H9 (cell line): ENCODE data around the gene CCDC89. TPM values are rescaled to one million over a fixed set of nuclear protein-coding genes. Genes with fewer than 3 reads are reported as not detected.

Source experiments
- DNase-seq: peaks from one replicate; pipeline ENCODE4 v3.0.0-alpha.2; 2017
- H2AFZ ChIP-seq: one replicate; pipeline ENCODE4 v1.6.1; 2013; ENCODE audit warnings: mild to moderate bottlenecking, low read length, control low read depth, moderate library complexity
- H2AK5ac ChIP-seq: 2 replicates; pipeline ENCODE4 v1.6.1; 2013; ENCODE audit warnings: low read length, control low read depth, mixed read lengths; ENCODE audit not compliant: insufficient read length
- H2BK120ac ChIP-seq: one replicate; pipeline ENCODE4 v1.6.1; 2013; ENCODE audit warnings: low read depth, mild to moderate bottlenecking, low read length, control low read depth, inconsistent platforms; ENCODE audit not compliant: poor library complexity, severe bottlenecking
- H2BK12ac ChIP-seq: 2 replicates; pipeline ENCODE4 v1.6.1; 2013; ENCODE audit warnings: low read length, control low read depth, mixed read lengths, low read depth; ENCODE audit not compliant: insufficient read length
- H2BK15ac ChIP-seq: 2 replicates; pipeline ENCODE4 v1.6.1; 2013; ENCODE audit warnings: low read depth, low read length, control low read depth
- H2BK20ac ChIP-seq: one replicate; pipeline ENCODE4 v1.6.1; 2013; ENCODE audit warnings: low read depth, mild to moderate bottlenecking, low read length, control low read depth, inconsistent platforms; ENCODE audit not compliant: poor library complexity, severe bottlenecking
- H2BK5ac ChIP-seq: 2 replicates; pipeline ENCODE4 v1.6.1; 2013; ENCODE audit warnings: low read length, control low read depth, mixed read lengths; ENCODE audit not compliant: insufficient read length
- H3K14ac ChIP-seq: 2 replicates; pipeline ENCODE4 v1.6.1; 2013; ENCODE audit warnings: low read length, control low read depth; ENCODE audit not compliant: insufficient read depth
- H3K18ac ChIP-seq: 2 replicates; pipeline ENCODE4 v1.6.1; 2013; ENCODE audit warnings: low read depth, mild to moderate bottlenecking, mixed read lengths, low read length, control low read depth; ENCODE audit not compliant: insufficient read length
- H3K23ac ChIP-seq: 2 replicates; pipeline ENCODE4 v1.6.1; 2013; ENCODE audit warnings: low read length, control low read depth, mixed read lengths, low read depth; ENCODE audit not compliant: insufficient read length
- H3K23me2 ChIP-seq: 2 replicates; pipeline ENCODE4 v1.6.1; 2013; ENCODE audit warnings: low read depth, mild to moderate bottlenecking, mixed read lengths, low read length, control low read depth; ENCODE audit not compliant: insufficient read length, poor library complexity, severe bottlenecking
- H3K27ac ChIP-seq: 2 replicates; pipeline ENCODE4 v1.5.1; 2013; ENCODE audit warnings: low read length, control low read depth, mixed read lengths, low read depth; ENCODE audit not compliant: insufficient read length
- H3K27me3 ChIP-seq: 2 replicates; pipeline ENCODE4 v1.6.1; 2013; ENCODE audit warnings: low read length, control low read depth, inconsistent platforms; ENCODE audit not compliant: insufficient read depth
- H3K4ac ChIP-seq: 2 replicates; pipeline ENCODE4 v1.6.1; 2013; ENCODE audit warnings: low read depth, mild to moderate bottlenecking, control low read depth, inconsistent platforms, low read length, moderate library complexity
- H3K4me1 ChIP-seq: 2 replicates; pipeline ENCODE4 v1.6.1; 2013; ENCODE audit warnings: low read length, control low read depth, inconsistent platforms; ENCODE audit not compliant: insufficient read depth
- H3K4me2 ChIP-seq: 2 replicates; pipeline ENCODE4 v1.6.1; 2013; ENCODE audit warnings: low read length, control low read depth, mixed read lengths; ENCODE audit not compliant: insufficient read length, insufficient read depth
- H3K56ac ChIP-seq: 2 replicates; pipeline ENCODE4 v1.6.1; 2013; ENCODE audit warnings: low read depth, mild to moderate bottlenecking, mixed read lengths, low read length, control low read depth; ENCODE audit not compliant: insufficient read length
- H3K79me1 ChIP-seq: 2 replicates; pipeline ENCODE4 v1.6.1; 2013; ENCODE audit warnings: low read depth, mild to moderate bottlenecking, moderate library complexity, low read length, control low read depth, inconsistent platforms; ENCODE audit not compliant: insufficient read depth, poor library complexity, severe bottlenecking
- H3K79me2 ChIP-seq: 2 replicates; pipeline ENCODE4 v1.6.1; 2013; ENCODE audit warnings: low read length, control low read depth, inconsistent platforms; ENCODE audit not compliant: insufficient read depth
- H3K9ac ChIP-seq: 2 replicates; pipeline ENCODE4 v1.6.1; 2013; ENCODE audit warnings: low read length, control low read depth, mixed read lengths; ENCODE audit not compliant: insufficient read length; ENCODE audit errors: extremely low read depth
- H3K9me3 ChIP-seq: one replicate; pipeline ENCODE4 v1.6.1; 2013; ENCODE audit warnings: low read depth, low read length, inconsistent platforms; ENCODE audit not compliant: control insufficient read depth
- H3T11ph ChIP-seq: one replicate; pipeline ENCODE4 v1.6.1; 2013; ENCODE audit warnings: mild to moderate bottlenecking, low read length, control low read depth, inconsistent platforms
- H4K20me1 ChIP-seq: one replicate; pipeline ENCODE4 v1.6.1; 2013; ENCODE audit not compliant: control insufficient read depth, insufficient read length, insufficient read depth
- H4K5ac ChIP-seq: 2 replicates; pipeline ENCODE4 v1.6.1; 2013; ENCODE audit warnings: low read depth, mild to moderate bottlenecking, mixed read lengths, low read length, control low read depth; ENCODE audit not compliant: insufficient read length
- H4K8ac ChIP-seq: replicated peaks from 2 replicates; pipeline ENCODE4 v1.6.1; 2013; ENCODE audit warnings: low read length, control low read depth, mixed read lengths, low read depth; ENCODE audit not compliant: insufficient read length
- H4K91ac ChIP-seq: 2 replicates; pipeline ENCODE4 v1.6.1; 2013; ENCODE audit warnings: low read depth, mild to moderate bottlenecking, moderate library complexity, mixed read lengths, low read length, control low read depth; ENCODE audit not compliant: insufficient read length
- H3K27ac Mint-ChIP-seq, 3 experiments: 2 replicates in 2 of 3; 3 replicates in 1 of 3; pipeline ENCODE4 v1.8.0; 2020 to 2021; ENCODE audit warnings: mixed read lengths in 3 of 3, mild to moderate bottlenecking in 1 of 3, moderate library complexity in 1 of 3
- H3K27me3 Mint-ChIP-seq: 2 replicates; pipeline ENCODE4 v1.8.0; 2021; ENCODE audit warnings: low read depth, mild to moderate bottlenecking, moderate library complexity, mixed read lengths
- H3K36me3 Mint-ChIP-seq, 3 experiments: 2 replicates in 2 of 3; 3 replicates in 1 of 3; pipeline ENCODE4 v1.8.0; 2020 to 2021; ENCODE audit warnings: low read depth in 3 of 3, mixed read lengths in 3 of 3; ENCODE audit not compliant: insufficient read depth in 1 of 3
- H3K4me1 Mint-ChIP-seq, 2 experiments: 2 replicates each; pipeline ENCODE4 v1.8.0; 2020; ENCODE audit warnings: mixed read lengths in 2 of 2
- H3K4me3 Mint-ChIP-seq, 2 experiments: 2 replicates in 1 of 2; 3 replicates in 1 of 2; pipeline ENCODE4 v1.8.0; 2020 to 2021; ENCODE audit warnings: mild to moderate bottlenecking in 2 of 2, mixed read lengths in 2 of 2, moderate library complexity in 1 of 2
- H3K9me3 Mint-ChIP-seq, 2 experiments: 2 replicates in 1 of 2; 3 replicates in 1 of 2; pipeline ENCODE4 v1.8.0; 2020; ENCODE audit warnings: mild to moderate bottlenecking in 2 of 2, mixed read lengths in 2 of 2, moderate library complexity in 1 of 2
- CTCF ChIP-seq: fragments of 200-600 bp; sonication (generic); conservative IDR thresholded peaks from 3 replicates; pipeline ENCODE4 v1.8.0; 2021; ENCODE audit warnings: antibody characterized with exemption, mild to moderate bottlenecking
- WGBS: extraction: QIAGEN DNeasy Blood & Tissue Kit; methylation state at CpG from one replicate; pipeline ENCODE4 v1.1.7; 2013; ENCODE audit warnings: missing lambda C conversion rate, low lambda C conversion rate, mixed read lengths; ENCODE audit not compliant: insufficient read length; ENCODE audit errors: extremely low coverage; 5-methylcytosine and 5-hydroxymethylcytosine counted together
- total RNA-seq: library from RNA; stranded (reverse); gene quantifications from 2 replicates; pipeline ENCODE4 v1.2.1, GENCODE V29; 2021

CCDC89 gene
- total RNA-seq, 1 experiment from 2014 or later, result not detected

GRCh38 chr11:85661972-85662664 is 23.9 kb downstream of the CCDC89 start:
- H4K91ac ChIP-seq, result no peak overlapping the region
- no peaks in the 10 kb centered on the region for H3K79me1 ChIP-seq
- H4K8ac ChIP-seq, result no peak overlapping the region
- no peaks in the 10 kb centered on the region; the same call in 1 of the 2 replicates for H3K27me3 ChIP-seq
- H2BK12ac ChIP-seq, result no peak overlapping the region
- peaks cover 32 to 42% of the 10 kb centered on the region in 2 experiments for H3K4me1 Mint-ChIP-seq
- H3K27ac ChIP-seq, result no peak overlapping the region
- H2AFZ ChIP-seq, result no peak overlapping the region
- H4K20me1 ChIP-seq, result no peaks in the 10 kb centered on the region
- no peak overlapping the region for H2AK5ac ChIP-seq
- no peak overlapping the region for H3K56ac ChIP-seq
- H2BK120ac ChIP-seq, result no peak overlapping the region
- no peak overlapping the region for H2BK20ac ChIP-seq
- no peak overlapping the region for H3K14ac ChIP-seq
- H3K79me2 ChIP-seq, result peaks cover 26% of the 10 kb centered on the region
- H3K4me3 Mint-ChIP-seq, result peak overlapping the region; percentile 98 to 100
- peak overlapping the region; percentile 75 for H3K9ac ChIP-seq
- no peak for DNase-seq
- no peak overlapping the region for H3K23ac ChIP-seq
- H3K36me3 Mint-ChIP-seq, result peaks cover 41 to 66% (median 54%) of the 10 kb centered on the region in 3 experiments
- no peak overlapping the region for H4K5ac ChIP-seq
- H2BK5ac ChIP-seq, result no peak overlapping the region
- WGBS, result no CpG with 5 or more reads among the region's 4 CpGs
- H3K27me3 Mint-ChIP-seq, result no peaks in the 10 kb centered on the region; the same call in 1 of the 2 replicates
- peak overlapping the region; percentile 100 for H3K4me2 ChIP-seq
- no peaks in the 10 kb centered on the region for H3K4me1 ChIP-seq
- no peak overlapping the region for H2BK15ac ChIP-seq
- H3K9me3 ChIP-seq, result no peaks in the 10 kb centered on the region
- no peak overlapping the region for H3T11ph ChIP-seq
- peaks cover 7% of the 10 kb centered on the region for H3K23me2 ChIP-seq
- TF ChIP-seq CTCF, result no peak
- H3K4ac ChIP-seq, result no peak overlapping the region
- no peak overlapping the region for H3K27ac Mint-ChIP-seq
- H3K18ac ChIP-seq, result no peak overlapping the region
- no peaks in the 10 kb centered on the region; a peak in 1 of 5 replicates for H3K9me3 Mint-ChIP-seq
